Liver (tissue), 9 donors: ENCODE data around the gene COQ2. TPM values are rescaled to one million over a fixed set of nuclear protein-coding genes. Genes with fewer than 3 reads are reported as not detected.

Experiments used
- DNase-seq: peaks from one replicate; pipeline ENCODE4 v3.0.0-alpha.2; 2017; ENCODE audit warnings: low spot score
- H3K27ac ChIP-seq, 2 donors: one replicate each; pipeline ENCODE4 v1.7.0; 2013; ENCODE audit warnings: inconsistent platforms in 2 of 2, low read length in 2 of 2, control low read depth in 1 of 2, low read depth in 1 of 2, mild to moderate bottlenecking in 1 of 2
- H3K27me3 ChIP-seq, 4 donors: one replicate each; pipeline versions ENCODE4 v1.6.1 to v1.7.0; 2013; ENCODE audit warnings: low read length in 3 of 4, inconsistent platforms in 1 of 4, mild to moderate bottlenecking in 1 of 4, moderate library complexity in 1 of 4; ENCODE audit not compliant: control insufficient read depth in 4 of 4, insufficient read depth in 4 of 4
- H3K36me3 ChIP-seq, 4 donors: one replicate each; pipeline versions ENCODE4 v1.6.1 to v1.7.0; 2013; ENCODE audit warnings: low read length in 3 of 4, mild to moderate bottlenecking in 3 of 4, low read depth in 1 of 4, moderate library complexity in 1 of 4; ENCODE audit not compliant: control insufficient read depth in 4 of 4, insufficient read depth in 3 of 4
- H3K4me1 ChIP-seq, 4 donors: one replicate each; pipeline versions ENCODE4 v1.6.1 to v1.7.0; 2013; ENCODE audit warnings: low read length in 3 of 4, mild to moderate bottlenecking in 3 of 4, moderate library complexity in 1 of 4; ENCODE audit not compliant: control insufficient read depth in 4 of 4, insufficient read depth in 4 of 4
- H3K4me3 ChIP-seq, 3 donors: one replicate each; pipeline versions ENCODE4 v1.6.1 to v1.7.0; 2013; ENCODE audit warnings: low read length in 3 of 3, control low read depth in 1 of 3, low read depth in 1 of 3, mild to moderate bottlenecking in 1 of 3
- H3K9ac ChIP-seq, 2 donors: one replicate each; pipeline ENCODE4 v1.7.0; 2013; ENCODE audit warnings: low read length in 2 of 2, mild to moderate bottlenecking in 2 of 2, moderate library complexity in 2 of 2, control low read depth in 1 of 2, low read depth in 1 of 2
- H3K9me3 ChIP-seq, 4 donors: one replicate each; pipeline versions ENCODE4 v1.6.1 to v1.7.0; 2013; ENCODE audit warnings: low read length in 3 of 4; ENCODE audit not compliant: control insufficient read depth in 4 of 4
- ATF3 ChIP-seq: IDR thresholded peaks from 2 replicates; pipeline ENCODE4 v1.6.1; 2016; ENCODE audit warnings: antibody characterized with exemption
- CTCF ChIP-seq: fragments of 150-350 bp; IDR thresholded peaks from 2 replicates; pipeline ENCODE4 v1.5.1; 2017; ENCODE audit warnings: improper control_type of control experiment, low read depth, low read length; ENCODE audit not compliant: missing input control
- FOXA1 ChIP-seq: IDR thresholded peaks from 2 replicates; pipeline ENCODE4 v1.6.1; 2016; ENCODE audit warnings: antibody characterized with exemption
- GABPA ChIP-seq, 2 donors: IDR thresholded peaks in 1 of 2; conservative IDR thresholded peaks in 1 of 2; 2 replicates each; pipeline ENCODE4 v1.6.1; 2016; ENCODE audit warnings: antibody characterized with exemption in 2 of 2, mild to moderate bottlenecking in 1 of 2, moderate library complexity in 1 of 2
- HNF4G ChIP-seq: IDR thresholded peaks from 2 replicates; pipeline ENCODE4 v1.6.1; 2016; ENCODE audit warnings: antibody characterized with exemption
- JUND ChIP-seq, 2 donors: IDR thresholded peaks; 2 replicates each; pipeline ENCODE4 v1.6.1; 2016; ENCODE audit warnings: antibody characterized with exemption in 2 of 2
- MAX ChIP-seq: IDR thresholded peaks from 2 replicates; pipeline ENCODE4 v1.6.1; 2016; ENCODE audit warnings: antibody characterized with exemption
- NR2F2 ChIP-seq: IDR thresholded peaks from 2 replicates; pipeline ENCODE4 v1.6.1; 2016; ENCODE audit warnings: antibody characterized with exemption
- RAD21 ChIP-seq, 2 donors: IDR thresholded peaks; 2 replicates each; pipeline ENCODE4 v1.6.1; 2016; ENCODE audit warnings: antibody characterized with exemption in 2 of 2, mild to moderate bottlenecking in 2 of 2
- REST ChIP-seq: IDR thresholded peaks from 2 replicates; pipeline ENCODE4 v1.6.1; 2016; ENCODE audit warnings: antibody characterized with exemption, mild to moderate bottlenecking
- RXRA ChIP-seq, 2 donors: IDR thresholded peaks; 2 replicates each; pipeline ENCODE4 v1.6.1; 2017 to 2018; ENCODE audit warnings: antibody characterized with exemption in 2 of 2, mild to moderate bottlenecking in 1 of 2
- YY1 ChIP-seq: IDR thresholded peaks from 2 replicates; pipeline ENCODE4 v1.6.1; 2016; ENCODE audit warnings: antibody characterized with exemption, mild to moderate bottlenecking
- ZBTB33 ChIP-seq: IDR thresholded peaks from 2 replicates; pipeline ENCODE4 v1.6.1; 2016; ENCODE audit warnings: antibody characterized with exemption
- WGBS: extraction: QIAGEN DNeasy Blood & Tissue Kit; methylation state at CpG from one replicate; pipeline ENCODE4 v1.1.7; 2013; 5-methylcytosine and 5-hydroxymethylcytosine counted together
- polyA plus RNA-seq, 2 donors: library from polyadenylated mRNA; stranded (reverse) in 1 of 2; unstranded in 1 of 2; fragments of 200-250 nt in 1 of 2; fragments of >200 nt in 1 of 2; fragmentation: Nextera tagmentation in 1 of 2; extraction: Ambion mirVana in 1 of 2; gene quantifications; one replicate each; pipeline versions ENCODE4 v1.2.1 to v1.2.3, GENCODE V29; 2013 to 2015
- total RNA-seq, 2 donors: library from RNA; depleted of rRNA; stranded (reverse); fragments of >200 nt; gene quantifications; one replicate each; pipeline ENCODE4 v1.2.3, GENCODE V29; 2014
- donor health status: healthy.
- donor health status: healthy.
- donor health status: healthy.
- donor health status: healthy.
- donor health status: healthy.

COQ2 gene
- total and polyA plus RNA-seq, 4 donors: 8.6 to 13.6 (median 10.8) TPM

- no peaks in the 10 kb centered on the region for H3K4me1 ChIP-seq
- WGBS: 98% methylated on average over 1 of the region's 1 CpG
Measured at GRCh38 chr4:83228231-83228630, 56.4 kb downstream of the COQ2 start.

GRCh38 chr4:83224502-83225197 lies 59.9 kb downstream of the COQ2 start:
- DNase-seq: no peak
- H3K27ac ChIP-seq: no peak overlapping the region
- no peak overlapping the region for H3K9ac ChIP-seq
- WGBS: 90% methylated on average over 6 of the region's 6 CpGs
- no peaks in the 10 kb centered on the region for H3K36me3 ChIP-seq
- H3K27me3 ChIP-seq: no peaks in the 10 kb centered on the region
- no peaks in the 10 kb centered on the region for H3K9me3 ChIP-seq
- H3K4me3 ChIP-seq: no peak overlapping the region
- no peak for TF ChIP-seq FOXA1
- no peak for TF ChIP-seq ATF3
- TF ChIP-seq ZBTB33: no peak
- TF ChIP-seq HNF4G: no peak
- no peak for TF ChIP-seq NR2F2
- no peak for TF ChIP-seq RXRA (IDR thresholded peaks at IDR 0.05)
- no peak for TF ChIP-seq CTCF
- TF ChIP-seq RAD21 (IDR thresholded peaks at IDR 0.05): no peak
- no peak for TF ChIP-seq YY1
- no peak for TF ChIP-seq MAX
- no peaks in the 10 kb centered on the region for H3K4me1 ChIP-seq

More at GRCh38 chr4:83228231-83228630, 56.4 kb downstream of the COQ2 start:
- no peak overlapping the region for H3K4me3 ChIP-seq
- no peaks in the 10 kb centered on the region for H3K9me3 ChIP-seq
- no peak for DNase-seq
- no peak for TF ChIP-seq MAX
- no peak for TF ChIP-seq ATF3
- TF ChIP-seq GABPA (IDR thresholded peaks at IDR 0.05 in 1 of 2, conservative IDR thresholded peaks at IDR 0.05 in 1 of 2): no peak
- no peak for TF ChIP-seq YY1
- no peak for TF ChIP-seq REST
- TF ChIP-seq JUND (IDR thresholded peaks at IDR 0.05): no peak
- TF ChIP-seq RXRA (IDR thresholded peaks at IDR 0.05): no peak
- no peaks in the 10 kb centered on the region for H3K36me3 ChIP-seq
- no peak overlapping the region for H3K9ac ChIP-seq
- no peaks in the 10 kb centered on the region for H3K27me3 ChIP-seq
- no peak overlapping the region for H3K27ac ChIP-seq
